NCI-H1048 (cell line): ENCODE data around the gene FANCC.

Source experiments
- DNase-seq: peaks from one replicate; lab custom pipeline; 2025; lab: John Stamatoyannopoulos, UW

Gene FANCC

GRCh38 chr9:95189251-95190098, 128.0 kb downstream of the FANCC start:
- no peak for DNase-seq

- DNase-seq = no peak
These were observed 129.1 kb downstream of the FANCC start for GRCh38 chr9:95188459-95188858.

DNA sequence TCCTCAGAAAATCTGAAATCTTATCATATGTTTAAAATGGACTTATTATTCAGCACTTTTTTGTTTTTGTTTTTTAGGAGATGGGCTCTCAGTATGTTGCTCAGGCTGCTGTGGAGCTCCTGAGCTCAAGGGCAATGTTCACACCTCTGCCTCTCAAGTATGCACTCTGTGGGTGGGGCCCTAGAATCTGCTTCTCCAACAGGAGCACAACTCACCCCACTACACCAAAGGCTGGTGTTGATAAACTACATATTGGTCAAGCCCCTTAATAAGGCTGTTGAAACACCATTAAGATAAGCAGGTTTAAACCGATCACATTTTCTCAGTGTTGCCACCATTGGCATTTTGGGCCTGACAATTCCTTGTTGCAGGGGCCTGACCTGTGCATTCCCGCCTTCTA, 131.6 kb downstream of the FANCC start:
- DNase-seq = no peak

DNA sequence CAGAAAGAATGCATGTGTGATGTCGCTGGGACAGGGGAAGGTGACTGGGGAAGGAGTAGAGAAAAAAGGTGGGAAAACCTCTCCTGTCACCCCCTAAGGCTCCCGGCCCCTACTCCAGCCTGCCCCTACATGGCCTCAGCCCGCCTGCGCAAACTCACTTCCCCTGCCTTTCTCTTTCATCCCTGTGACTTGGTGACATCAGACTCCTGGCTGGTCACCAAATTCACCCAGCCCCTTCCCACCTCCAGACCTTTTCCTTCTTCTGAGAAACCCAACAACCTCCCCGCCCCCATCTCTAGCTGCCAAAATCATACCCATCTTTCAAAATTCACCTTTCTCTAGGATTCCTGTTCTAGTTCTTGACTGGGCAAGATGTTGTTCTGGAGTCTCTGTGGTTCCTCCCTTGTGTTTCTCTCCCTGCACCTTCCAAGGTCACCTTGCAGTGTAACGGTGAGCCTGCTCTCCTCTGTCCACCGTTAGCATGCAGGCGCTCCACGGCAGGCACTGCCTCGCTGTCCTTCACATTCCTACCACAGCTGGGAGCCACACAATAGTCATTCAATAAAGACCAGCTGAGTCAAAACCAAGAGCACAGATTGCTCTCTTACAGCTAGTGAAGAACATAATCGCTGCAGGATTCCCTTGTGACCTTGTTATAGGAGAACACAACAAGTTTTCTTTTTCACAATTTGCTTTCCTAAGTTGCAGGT, 134.5 kb downstream of the FANCC start:
- no peak for DNase-seq

DNA sequence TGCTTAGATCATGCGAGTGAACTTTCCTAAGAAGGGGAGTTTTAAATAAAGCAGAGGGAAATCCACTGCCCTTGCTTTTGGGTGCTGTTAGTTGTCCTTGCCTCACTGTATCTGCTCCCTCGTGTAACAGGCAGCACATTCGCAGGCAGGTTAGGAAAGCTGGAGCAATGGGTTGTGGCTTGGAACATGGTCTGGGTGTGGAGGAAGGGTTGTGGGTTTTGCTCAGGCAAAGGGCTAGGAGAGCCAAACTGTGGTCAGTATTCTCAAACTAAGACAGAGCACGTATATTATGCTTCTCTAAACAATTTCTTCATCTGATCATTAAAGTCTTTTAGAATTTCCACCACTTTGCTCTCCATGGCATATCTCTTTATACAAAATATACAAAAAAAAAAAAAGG, 135.7 kb downstream of the FANCC start:
- DNase-seq = no peak

- no peak for DNase-seq
These were observed 136.2 kb downstream of the FANCC start for GRCh38 chr9:95181226-95181818.

- DNase-seq = no peak
These were observed 139.9 kb downstream of the FANCC start for GRCh38 chr9:95177617-95178016.

DNA sequence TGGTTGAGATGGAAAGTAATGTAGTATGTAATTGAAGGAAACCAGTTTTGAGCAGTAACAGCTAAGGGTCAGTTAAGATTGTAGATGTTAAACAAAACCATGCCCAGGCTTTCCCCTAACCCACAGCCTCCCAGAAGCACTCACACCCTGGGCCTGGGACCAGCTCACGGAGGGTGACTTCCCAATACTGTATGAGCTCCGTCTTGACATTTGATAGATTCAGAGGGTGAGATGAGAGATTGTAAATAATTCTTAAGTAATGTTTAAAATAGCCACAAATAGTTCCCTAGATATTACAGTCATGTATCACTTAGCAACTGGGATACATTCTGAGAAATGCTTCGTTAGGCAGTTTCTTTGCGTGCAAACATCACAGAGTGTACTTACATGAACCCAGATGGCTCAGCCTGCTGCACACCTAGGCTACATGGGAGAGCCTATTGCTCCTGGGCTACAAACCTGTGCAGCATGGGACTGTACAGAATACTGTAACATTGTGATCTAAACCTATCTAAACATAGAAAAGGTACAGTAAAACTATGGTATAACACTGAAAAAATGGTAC, 140.7 kb downstream of the FANCC start:
- DNase-seq = no peak

DNA sequence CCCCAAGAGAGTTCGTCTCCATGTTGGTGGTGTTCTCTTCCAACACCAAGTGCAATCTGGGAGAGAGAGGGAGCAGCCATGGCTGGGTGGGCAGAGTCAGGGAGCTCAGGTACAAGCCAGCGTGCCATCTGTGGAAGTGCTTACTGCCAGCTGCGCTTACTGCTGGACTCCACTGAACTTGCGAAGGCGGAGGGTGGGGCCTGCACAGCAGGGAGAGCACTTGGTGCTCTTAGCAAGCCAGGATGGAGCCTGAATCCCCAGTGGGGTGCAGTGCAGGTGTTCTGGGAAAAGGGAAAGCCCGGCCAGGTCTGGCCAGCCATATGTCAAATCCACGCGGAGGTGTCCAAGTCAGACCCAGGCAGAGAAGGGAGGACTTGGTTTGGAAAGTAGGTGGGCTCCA, 142.0 kb downstream of the FANCC start:
- no peak for DNase-seq

GRCh38 chr9:95174038-95174437, 143.5 kb downstream of the FANCC start:
- DNase-seq = no peak

GRCh38 chr9:95171596-95171995, 145.9 kb downstream of the FANCC start:
- DNase-seq = no peak

DNA sequence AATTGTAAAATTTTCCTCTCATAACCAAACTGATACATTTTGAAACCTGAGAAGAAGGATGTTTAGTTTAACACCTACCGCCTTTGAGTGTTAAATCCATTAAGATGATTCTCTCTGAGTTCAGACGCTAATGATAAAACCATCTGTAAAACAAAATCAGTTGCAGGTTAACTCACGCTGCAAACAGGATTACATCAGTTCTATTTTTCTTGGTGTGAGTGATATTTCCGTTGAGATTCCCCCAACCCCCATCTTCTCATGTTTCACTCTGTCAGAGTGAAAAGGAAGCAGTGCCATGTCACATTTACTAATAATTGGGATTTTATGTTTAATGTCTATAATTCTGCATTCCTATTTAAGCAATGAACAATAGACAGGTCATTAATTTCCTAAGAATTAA, 146.5 kb downstream of the FANCC start:
- no peak for DNase-seq

DNA sequence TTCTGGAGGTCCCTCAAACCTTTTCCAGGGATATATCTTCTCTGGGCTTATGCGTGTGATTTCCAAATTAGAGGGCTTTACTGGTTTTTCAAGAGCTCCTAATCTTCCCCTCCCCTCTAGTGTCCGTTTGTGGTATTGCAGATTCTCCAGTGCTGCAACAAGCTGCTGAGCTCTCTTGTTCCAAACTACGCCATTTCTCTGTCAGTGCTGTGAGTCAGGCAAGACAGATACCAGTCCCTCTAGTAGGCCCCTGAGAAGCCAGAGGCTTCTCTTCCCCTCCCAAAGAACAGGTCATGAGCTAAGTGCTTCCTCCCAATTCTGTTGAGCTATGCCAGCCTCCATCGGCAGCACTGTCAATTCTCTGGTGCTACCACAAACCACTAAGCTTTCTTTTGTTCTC, 149.5 kb downstream of the FANCC start:
- peak; percentile 45 for DNase-seq

- no peak for DNase-seq
These were observed 152.5 kb downstream of the FANCC start for GRCh38 chr9:95165004-95165403.

DNA sequence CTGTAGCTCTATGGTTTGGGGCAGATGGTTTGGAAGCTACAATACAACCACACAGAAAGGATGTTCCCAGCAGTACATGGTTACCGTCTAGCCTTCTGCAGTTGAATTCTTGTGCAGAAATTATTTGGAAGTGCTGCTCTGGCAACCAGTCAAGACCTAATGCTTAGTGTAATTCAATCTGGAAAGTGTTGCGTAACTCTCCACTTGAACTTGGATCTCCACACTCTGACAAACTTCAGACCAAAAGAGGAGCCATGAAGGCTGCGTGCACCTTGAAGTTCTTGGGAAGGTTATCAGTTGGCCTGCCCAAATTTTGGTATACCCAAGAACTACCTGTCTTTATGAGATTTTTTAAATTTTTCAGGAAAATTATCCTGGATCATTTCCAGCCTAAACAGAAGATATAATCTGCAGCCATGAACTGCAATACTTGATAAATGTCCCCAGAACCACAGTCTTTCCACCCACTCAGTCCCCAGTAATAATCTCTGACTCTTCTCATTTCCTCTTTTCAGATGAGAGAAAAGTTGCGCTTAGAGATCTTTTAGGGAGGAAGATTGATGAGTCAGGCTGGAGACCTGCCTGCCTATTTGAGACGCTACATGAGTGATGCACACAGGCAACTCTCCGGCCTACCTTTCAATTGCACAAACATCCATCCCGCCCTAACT, 159.9 kb downstream of the FANCC start:
- DNase-seq = no peak

DNA sequence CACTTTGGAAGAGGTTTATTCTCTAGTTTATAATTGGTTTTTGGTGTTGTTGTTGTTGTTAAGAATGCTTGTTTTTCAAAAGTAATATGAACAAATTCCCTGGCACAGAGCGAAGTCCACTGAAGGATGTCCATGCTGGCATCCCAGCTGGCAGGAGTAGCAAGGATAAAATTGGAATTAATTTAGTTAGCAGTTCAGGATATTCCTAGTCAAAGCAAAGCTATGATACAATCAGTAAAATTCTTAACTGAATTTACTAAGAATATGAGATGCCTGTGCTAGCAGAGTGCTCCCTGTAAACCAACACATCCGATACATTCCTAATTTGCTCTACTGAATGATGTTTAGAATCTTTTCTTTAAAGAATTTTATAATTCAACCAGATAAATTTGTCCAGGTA, 161.4 kb downstream of the FANCC start:
- no peak for DNase-seq

- DNase-seq = no peak
These were observed 162.3 kb downstream of the FANCC start for GRCh38 chr9:95155220-95155619.

DNA sequence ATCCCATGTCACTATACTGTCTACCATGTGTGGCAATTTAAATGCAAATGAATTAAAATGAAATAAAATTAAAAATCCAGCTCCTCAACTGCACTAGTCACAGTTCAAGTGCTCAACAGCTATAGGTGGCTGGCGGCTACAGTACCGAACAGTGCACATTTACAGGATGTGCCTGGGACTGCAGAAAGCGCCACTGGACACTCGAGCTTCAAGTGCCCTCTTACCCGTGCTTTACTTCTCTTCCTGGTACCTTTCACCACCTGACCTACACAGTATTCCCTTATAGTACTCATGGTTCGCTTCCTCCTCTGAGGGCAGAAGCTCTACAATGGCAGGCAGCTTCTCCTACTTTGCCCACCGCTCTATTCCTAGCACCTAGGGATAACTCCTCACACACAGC, 166.6 kb downstream of the FANCC start:
- no peak for DNase-seq

GRCh38 chr9:95148208-95148520, 169.3 kb downstream of the FANCC start:
- no peak for DNase-seq

DNA sequence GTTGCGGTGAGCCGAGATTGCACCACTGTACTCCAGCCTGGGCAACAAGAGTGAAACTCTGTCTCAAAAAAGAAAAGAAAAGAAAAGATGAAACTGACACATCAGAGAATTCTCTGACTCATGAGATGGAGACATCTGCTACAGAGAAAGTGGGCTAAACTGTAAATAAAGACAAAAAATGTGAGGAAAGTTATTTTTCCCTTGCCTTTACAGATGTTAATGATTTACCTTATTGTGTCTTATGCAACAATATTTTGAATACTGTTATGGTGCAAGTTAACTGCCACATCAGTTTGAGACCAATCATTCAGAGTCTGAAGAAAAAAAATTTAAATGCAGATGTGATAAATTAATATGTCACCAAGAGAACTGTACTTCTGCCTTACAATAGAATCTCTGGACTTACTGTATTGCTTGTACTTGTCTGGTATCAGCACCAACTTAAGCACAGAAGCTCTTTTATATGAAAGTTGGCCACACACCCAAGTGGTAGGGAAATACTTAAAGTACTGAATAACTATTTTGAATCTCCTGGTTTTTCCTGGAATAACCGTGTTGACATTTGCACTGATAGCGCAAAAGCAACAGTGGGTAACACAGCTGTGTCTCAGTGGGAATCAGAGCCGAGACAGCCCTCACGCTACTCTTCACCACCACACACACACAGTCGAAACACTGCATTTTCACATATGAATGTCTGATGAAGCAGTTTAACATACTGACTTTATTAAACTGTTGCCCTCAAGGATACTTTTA, 169.9 kb downstream of the FANCC start:
- DNase-seq = no peak
